Measurements from ENCODE around the gene SOHLH2. TPM values are rescaled to one million over a fixed set of nuclear protein-coding genes. Genes with fewer than 3 reads are reported as not detected.

Gene SOHLH2
- total RNA-seq, 2 donors from 2014 or later: not detected

DNA sequence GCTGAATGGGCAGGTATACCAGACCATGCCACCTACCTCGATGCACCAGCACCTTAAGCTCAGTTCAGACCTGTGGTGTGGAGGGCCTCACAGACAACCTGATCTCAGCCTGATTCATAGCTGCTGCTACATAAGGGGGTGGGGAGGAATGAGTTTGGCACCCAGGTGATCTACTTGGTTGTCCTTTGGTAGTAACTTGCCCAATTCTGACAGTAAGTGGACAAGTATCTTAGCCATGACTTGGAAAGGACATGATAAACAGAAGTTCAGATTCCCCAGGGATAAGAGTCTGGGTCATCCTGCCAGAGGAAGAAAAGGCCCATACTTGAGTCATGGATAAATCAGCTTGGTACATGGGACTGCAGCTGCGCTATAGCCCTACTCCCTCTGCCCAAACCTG is 28.4 kb upstream of the SOHLH2 start:
- Histone ChIP-seq H3K27me3 (replicated peaks; ENCODE audit: insufficient read depth) (no peaks in the 10 kb centered on the region), H3K4me3 (no peak overlapping the region), H3K36me3 (no peaks in the 10 kb centered on the region), H3K4me1 (ENCODE audit: control insufficient read depth in 1 of 2, low read depth in 2 of 2) (no peaks in the 10 kb centered on the region), H3K27ac (no peak overlapping the region), H3K9me3 (peaks cover 3% of the 10 kb centered on the region)
- ATAC-seq (ENCODE audit: insufficient number of reproducible peaks, low FRiP score, low read depth): no peak
- TF ChIP-seq, protein P1, sequence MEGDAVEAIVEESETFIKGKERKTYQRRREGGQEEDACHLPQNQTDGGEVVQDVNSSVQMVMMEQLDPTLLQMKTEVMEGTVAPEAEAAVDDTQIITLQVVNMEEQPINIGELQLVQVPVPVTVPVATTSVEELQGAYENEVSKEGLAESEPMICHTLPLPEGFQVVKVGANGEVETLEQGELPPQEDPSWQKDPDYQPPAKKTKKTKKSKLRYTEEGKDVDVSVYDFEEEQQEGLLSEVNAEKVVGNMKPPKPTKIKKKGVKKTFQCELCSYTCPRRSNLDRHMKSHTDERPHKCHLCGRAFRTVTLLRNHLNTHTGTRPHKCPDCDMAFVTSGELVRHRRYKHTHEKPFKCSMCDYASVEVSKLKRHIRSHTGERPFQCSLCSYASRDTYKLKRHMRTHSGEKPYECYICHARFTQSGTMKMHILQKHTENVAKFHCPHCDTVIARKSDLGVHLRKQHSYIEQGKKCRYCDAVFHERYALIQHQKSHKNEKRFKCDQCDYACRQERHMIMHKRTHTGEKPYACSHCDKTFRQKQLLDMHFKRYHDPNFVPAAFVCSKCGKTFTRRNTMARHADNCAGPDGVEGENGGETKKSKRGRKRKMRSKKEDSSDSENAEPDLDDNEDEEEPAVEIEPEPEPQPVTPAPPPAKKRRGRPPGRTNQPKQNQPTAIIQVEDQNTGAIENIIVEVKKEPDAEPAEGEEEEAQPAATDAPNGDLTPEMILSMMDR (IDR thresholded peaks at IDR 0.05): no peak
- no peak for DNase-seq (ENCODE audit: low spot score)

DNA sequence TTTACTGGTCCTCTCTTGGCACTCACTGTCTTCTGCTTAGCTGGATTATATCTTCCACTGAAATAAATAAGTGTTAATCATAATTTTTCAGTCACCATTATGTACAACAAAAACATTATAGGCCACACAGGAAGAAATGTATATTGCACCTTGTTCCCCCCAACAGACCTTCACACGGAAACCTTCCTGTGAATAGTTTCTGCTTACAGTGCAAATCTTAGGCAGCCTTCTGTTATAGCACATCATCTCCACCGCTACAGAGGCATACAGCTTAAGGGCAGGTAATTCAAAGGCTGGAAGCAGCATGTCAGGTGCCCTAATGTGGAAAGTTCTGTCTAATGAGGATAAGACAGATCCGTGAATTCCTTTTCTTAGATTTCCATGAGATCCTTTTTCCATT is 16.9 kb upstream of the SOHLH2 start:
- Histone ChIP-seq H3K4me1 (ENCODE audit: control insufficient read depth in 1 of 2, low read depth in 2 of 2) (no peaks in the 10 kb centered on the region), H3K27me3 (replicated peaks; ENCODE audit: insufficient read depth) (no peaks in the 10 kb centered on the region), H3K27ac (no peak overlapping the region), H3K4me3 (no peak overlapping the region), H3K36me3 (no peaks in the 10 kb centered on the region), H3K9me3 (peaks cover 5% of the 10 kb centered on the region)
- ATAC-seq (ENCODE audit: insufficient number of reproducible peaks, low FRiP score, low read depth): no peak
- no peak for DNase-seq (ENCODE audit: low spot score)
- TF ChIP-seq, protein P1 (IDR thresholded peaks at IDR 0.05): no peak

- TF ChIP-seq, protein P1 (IDR thresholded peaks at IDR 0.05): no peak
- Histone ChIP-seq H3K4me1 (ENCODE audit: control insufficient read depth in 1 of 2, low read depth in 2 of 2) (no peaks in the 10 kb centered on the region), H3K27me3 (replicated peaks; ENCODE audit: insufficient read depth) (no peaks in the 10 kb centered on the region), H3K36me3 (no peaks in the 10 kb centered on the region), H3K27ac (no peak overlapping the region), H3K4me3 (no peak overlapping the region), H3K9me3 (peaks cover 3% of the 10 kb centered on the region)
- ATAC-seq (ENCODE audit: insufficient number of reproducible peaks, low FRiP score, low read depth): no peak
- DNase-seq (ENCODE audit: low spot score): no peak
Measured at GRCh38 chr13:36224730-36225129, 10.4 kb upstream of the SOHLH2 start.

GRCh38 chr13:36219883-36220282 is 5.5 kb upstream of the SOHLH2 start:
- DNase-seq (ENCODE audit: low spot score) (no peak), ATAC-seq (ENCODE audit: insufficient number of reproducible peaks, low FRiP score, low read depth) (no peak)
- Histone ChIP-seq H3K4me3 (no peak overlapping the region), H3K9me3 (no peaks in the 10 kb centered on the region), H3K27me3 (replicated peaks; ENCODE audit: insufficient read depth) (no peaks in the 10 kb centered on the region), H3K36me3 (no peaks in the 10 kb centered on the region), H3K4me1 (ENCODE audit: control insufficient read depth in 1 of 2, low read depth in 2 of 2) (no peaks in the 10 kb centered on the region), H3K27ac (no peak overlapping the region)
- TF ChIP-seq, protein P1 (IDR thresholded peaks at IDR 0.05): no peak

DNA sequence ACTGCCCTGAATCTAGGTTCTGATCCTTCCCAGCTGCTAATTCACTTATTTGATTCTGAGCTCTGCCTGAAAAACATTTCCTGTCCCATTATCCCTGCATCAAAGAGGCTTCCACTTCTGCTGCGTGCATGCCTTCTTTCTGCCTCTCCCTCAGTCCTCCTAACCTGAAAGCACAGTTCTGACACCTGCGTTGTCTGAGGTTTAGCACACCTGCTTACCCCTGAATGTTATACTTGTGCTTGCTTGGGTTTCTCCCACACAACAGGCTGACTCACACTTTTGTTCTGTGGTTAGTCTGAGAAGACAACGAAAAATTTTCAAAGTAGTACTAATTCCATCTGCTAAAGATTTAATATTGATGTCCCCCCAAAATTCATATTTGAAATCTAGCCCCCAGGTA is 3.1 kb upstream of the SOHLH2 start:
- Histone ChIP-seq H3K27me3 (replicated peaks; ENCODE audit: insufficient read depth) (no peaks in the 10 kb centered on the region), H3K27ac (no peak overlapping the region), H3K9me3 (no peaks in the 10 kb centered on the region), H3K4me3 (no peak overlapping the region), H3K4me1 (ENCODE audit: control insufficient read depth in 1 of 2, low read depth in 2 of 2) (no peaks in the 10 kb centered on the region), H3K36me3 (no peaks in the 10 kb centered on the region)
- ATAC-seq (ENCODE audit: insufficient number of reproducible peaks, low FRiP score, low read depth) (no peak), DNase-seq (ENCODE audit: low spot score) (no peak)
- TF ChIP-seq, protein P1 (IDR thresholded peaks at IDR 0.05): no peak
